NCI-H1436 (cell line): Measurements from ENCODE around the gene ELF1.

Experiments
- DNase-seq: peaks from one replicate; lab custom pipeline; 2025; lab: John Stamatoyannopoulos, UW

ELF1 gene

DNA sequence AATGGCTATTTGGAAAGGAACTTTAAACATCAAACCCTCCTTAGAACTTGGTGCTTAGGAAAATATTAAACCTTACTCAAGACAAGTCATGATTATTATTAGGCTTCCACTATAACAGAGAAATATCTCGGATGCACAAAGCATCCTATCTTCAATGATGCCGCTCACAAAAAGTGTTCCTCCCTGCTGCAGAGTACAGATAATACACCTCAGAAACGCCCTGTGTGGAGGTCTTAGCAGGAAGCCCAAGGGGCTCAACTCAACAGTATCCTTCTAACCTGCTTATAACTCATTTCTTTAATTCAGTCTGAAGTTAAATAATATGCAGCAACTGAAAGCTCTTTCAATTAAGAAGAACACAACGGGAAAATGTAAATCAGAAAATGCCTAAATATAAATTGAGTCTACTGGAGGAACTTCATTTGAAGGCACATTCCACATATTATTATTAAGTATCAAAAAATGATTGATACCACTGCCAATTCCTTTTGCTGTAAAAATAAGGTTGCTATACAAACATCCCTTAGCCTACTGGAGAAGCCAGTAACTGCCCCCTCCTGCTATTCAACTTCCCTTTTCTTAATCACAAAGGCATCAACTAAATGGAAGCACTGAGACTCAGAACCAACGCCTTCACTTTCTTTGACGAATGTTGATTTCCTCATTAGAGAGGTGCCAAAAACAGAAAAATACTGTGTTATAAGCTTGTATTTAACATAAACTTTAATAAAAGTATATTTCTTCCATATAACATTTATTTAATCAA, 12.0 kb downstream of the ELF1 start:
- no peak for DNase-seq

DNA sequence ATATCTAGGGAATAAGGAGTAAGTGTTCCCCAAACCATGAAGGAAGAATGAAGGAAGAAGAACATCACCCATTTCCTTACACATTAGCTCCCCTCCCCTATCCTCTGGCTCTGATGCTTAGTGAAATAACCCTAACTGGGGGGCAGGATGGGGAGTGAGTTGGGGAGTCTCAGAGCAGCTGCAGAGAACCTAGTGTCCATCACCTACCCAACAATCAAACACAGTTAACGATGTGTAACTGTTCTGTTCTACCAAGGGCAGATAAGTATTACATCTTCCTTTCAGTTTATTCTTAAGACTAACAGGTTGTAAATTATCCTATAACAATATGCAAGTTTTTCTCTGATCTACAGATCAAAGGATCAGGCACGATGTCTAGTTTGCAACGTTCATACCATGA, 12.8 kb downstream of the ELF1 start:
- no peak for DNase-seq

GRCh38 chr13:41005704-41006103, 13.4 kb downstream of the ELF1 start:
- DNase-seq: no peak

GRCh38 chr13:41004875-41005693, 14.0 kb downstream of the ELF1 start:
- DNase-seq: no peak

DNA sequence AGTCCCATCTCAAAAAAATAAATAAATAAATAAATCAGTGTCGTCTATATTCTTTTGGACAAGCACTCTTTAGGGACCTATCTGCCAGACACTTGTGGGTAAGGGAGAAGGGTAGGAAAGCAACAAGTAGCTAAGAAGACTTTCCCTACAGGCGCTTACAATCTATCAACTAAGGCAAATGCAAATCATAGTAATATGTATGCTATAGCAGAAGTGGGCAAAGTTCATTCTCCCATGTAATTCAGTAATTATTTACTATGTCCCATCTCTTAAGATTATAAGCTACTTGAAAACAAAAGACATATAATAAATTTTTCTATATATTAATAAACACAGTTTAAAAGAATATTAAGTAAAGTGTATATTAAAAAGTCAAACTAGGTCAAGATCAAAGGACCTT, 16.5 kb downstream of the ELF1 start:
- no peak for DNase-seq

GRCh38 chr13:41001695-41002094, 17.4 kb downstream of the ELF1 start:
- no peak for DNase-seq

GRCh38 chr13:40999416-40999815, 19.7 kb downstream of the ELF1 start:
- no peak for DNase-seq

GRCh38 chr13:40996426-40997092, 22.6 kb downstream of the ELF1 start:
- no peak for DNase-seq

DNA sequence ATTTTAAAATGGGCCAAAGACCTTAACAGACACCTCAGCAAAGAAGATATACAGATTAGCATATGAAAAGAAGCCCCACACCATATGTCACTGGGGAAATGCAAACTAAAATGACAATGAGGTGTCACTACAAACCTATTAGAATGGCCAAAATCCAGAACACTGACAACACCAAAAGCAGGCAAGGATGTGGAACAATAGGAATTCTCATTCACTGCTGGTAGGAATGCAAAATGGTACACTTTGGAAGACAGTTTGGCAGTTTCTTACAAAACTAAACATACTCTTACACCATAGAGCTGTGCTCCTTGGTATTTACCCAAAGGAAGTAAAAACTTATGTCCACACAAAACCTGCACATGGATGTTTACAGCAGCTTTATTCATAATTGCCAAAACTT, 23.1 kb downstream of the ELF1 start:
- no peak for DNase-seq

DNA sequence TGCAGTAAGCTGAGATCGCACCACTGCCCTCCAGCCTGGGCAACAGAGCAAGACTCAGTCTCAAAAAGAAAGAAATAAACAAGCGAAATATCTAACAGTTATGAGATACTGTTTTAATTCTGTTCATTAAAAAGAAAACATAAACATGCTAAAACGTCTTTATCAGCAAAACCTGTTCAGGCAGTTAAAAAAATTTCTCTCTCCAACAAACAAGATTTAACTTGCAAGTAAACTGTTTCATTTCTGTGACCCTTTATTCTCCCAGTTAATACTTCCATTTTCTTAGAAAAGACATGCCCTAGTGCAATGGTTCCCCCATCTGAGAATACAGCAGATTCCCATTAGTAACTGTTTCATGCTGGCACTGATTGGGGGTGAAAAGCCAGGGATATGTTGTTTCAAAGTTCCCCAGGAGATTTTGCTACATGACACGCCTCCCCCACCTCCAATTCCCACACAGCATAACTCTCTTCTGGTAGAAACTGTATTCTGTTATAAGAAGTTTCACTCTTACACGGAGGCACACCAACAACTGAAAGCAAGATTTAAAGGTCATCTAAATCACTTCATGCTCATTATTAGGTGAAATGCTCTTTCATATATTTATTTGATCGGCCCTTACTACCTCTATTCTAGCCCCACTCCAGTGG, 24.4 kb downstream of the ELF1 start:
- DNase-seq: no peak

- DNase-seq: no peak
Observed at GRCh38 chr13:40993987-40994386, 25.1 kb downstream of the ELF1 start.

GRCh38 chr13:40992678-40993518, 26.2 kb downstream of the ELF1 start:
- no peak for DNase-seq

GRCh38 chr13:40987606-40988280, 31.4 kb downstream of the ELF1 start:
- no peak for DNase-seq

DNA sequence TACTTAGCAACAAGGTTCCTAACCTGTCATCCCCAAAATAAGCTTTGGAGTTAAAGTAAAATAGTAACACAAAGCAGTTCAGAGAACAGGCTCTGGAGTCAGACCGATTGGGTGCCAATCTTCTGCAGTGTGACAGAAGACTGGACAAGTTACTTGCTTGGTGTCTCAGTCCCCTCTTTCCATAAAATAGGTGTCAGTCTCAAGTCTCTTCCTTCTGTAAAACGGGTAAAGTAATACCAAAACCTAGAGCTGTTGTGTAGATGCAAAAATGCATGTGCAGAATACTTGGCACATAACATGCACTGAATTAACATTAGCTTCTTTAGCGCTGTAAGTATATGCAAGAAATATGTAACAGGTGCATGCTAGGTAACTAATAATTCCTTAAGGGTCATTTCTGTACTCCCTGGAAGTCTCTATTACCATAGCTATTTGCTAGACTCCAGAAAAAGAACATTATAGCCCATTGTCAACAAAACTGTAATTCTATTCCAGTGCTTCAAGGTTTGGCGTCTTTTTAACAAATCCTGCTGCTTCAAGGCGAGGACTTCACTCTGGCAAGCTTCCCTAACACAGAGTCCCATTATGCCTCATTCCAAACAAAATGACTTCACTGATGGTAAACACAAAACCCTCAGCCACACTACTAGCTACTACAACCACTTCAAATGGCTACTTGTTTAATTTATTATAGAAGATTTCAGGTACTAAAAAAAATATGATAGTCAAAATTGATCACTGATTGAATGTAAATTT, 32.8 kb downstream of the ELF1 start:
- no peak for DNase-seq

GRCh38 chr13:40985381-40986100, 33.6 kb downstream of the ELF1 start:
- no peak for DNase-seq

- DNase-seq: no peak
Observed at GRCh38 chr13:40984668-40985366, 34.3 kb downstream of the ELF1 start.

- peak; percentile 59 for DNase-seq
Observed at GRCh38 chr13:40983725-40984667, 35.1 kb downstream of the ELF1 start.

DNA sequence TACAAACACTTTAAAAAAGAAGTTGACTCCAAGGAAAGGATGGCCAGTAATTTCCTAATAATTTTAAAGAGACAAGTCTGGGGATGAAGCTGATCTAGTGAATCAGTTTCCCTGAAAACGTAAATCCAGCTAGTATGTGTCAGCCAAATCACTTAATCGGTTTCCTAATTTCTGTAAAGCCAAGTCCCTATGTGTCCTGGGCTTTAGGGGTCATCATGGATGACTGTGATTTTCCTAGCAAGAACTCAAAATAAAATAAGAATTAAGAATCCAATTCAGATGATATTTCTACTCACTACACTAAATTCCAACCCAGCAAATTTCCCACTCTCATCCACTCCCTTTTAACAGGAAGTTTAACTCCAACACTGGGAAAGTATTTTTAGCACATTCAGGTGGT, 35.9 kb downstream of the ELF1 start:
- no peak for DNase-seq
